HCT116 (cell line): ENCODE results near the gene CCDC192. TPM values are rescaled to one million over a fixed set of nuclear protein-coding genes. Genes with fewer than 3 reads are reported as not detected.
A peak's percentile ranks its signal among the peaks of the same experiment; 100 is the strongest.

Experiments used
- ATAC-seq: fragments of 200-7000 bp; cut with Tn5 transposase; 2 replicates; pipeline ENCODE4 v1.9.1; 2020; ENCODE audit warnings: mild to moderate bottlenecking, moderate library complexity
- BruUV-seq: library from RNA; stranded (reverse); fragments of 400-500 nt; replicated peaks from 2 replicates; lab custom pipeline; 2021; lab: Mats Ljungman, UMichigan
- CTCF ChIA-PET: fragments of 300-600 bp; sonication (Branson Sonifier 250); formaldehyde crosslinking; loops from one replicate; lab custom pipeline; 2021; ENCODE audit warnings: antibody characterized with exemption; lab: Charles Lee
- POLR2A ChIA-PET: fragments of 300-600, 350-600 bp; sonication (Branson Sonifier 250); formaldehyde crosslinking; loops from one replicate; lab custom pipeline; 2021; ENCODE audit warnings: antibody characterized with exemption; lab: Charles Lee
- RAD21 ChIA-PET, 2 experiments: fragments of 300-600 bp; sonication (Branson Sonifier 250); formaldehyde crosslinking; loops; one replicate each; lab custom pipeline; 2023; ENCODE audit warnings: low total read pairs in 2 of 2; ENCODE audit not compliant: uncharacterized antibody in 2 of 2, unreplicated experiment in 2 of 2, low non-redundant PET in 1 of 2; lab: Charles Lee
- DNase-seq: peaks from one replicate; pipeline ENCODE4 v3.0.0-alpha.2; 2010; ENCODE audit warnings: low read depth, low spot score
- H2AFZ ChIP-seq: fragments of 200-600 bp; shearing (Covaris generic), sonication (generic); 2 replicates; pipeline ENCODE4 v1.6.1; 2017; ENCODE audit warnings: low read depth, mixed run types, mixed read lengths, antibody characterized with exemption, low read length; ENCODE audit not compliant: poor library complexity, severe bottlenecking
- H3K27ac ChIP-seq: 2 replicates; pipeline ENCODE4 v1.5.1; 2012; ENCODE audit warnings: low read depth, low read length
- H3K27me3 ChIP-seq: fragments of 200-600 bp; sonication (generic); 2 replicates; pipeline ENCODE4 v1.6.1; 2016; ENCODE audit warnings: mixed run types, low read length, mixed read lengths; ENCODE audit not compliant: insufficient read depth
- H3K36me3 ChIP-seq, 2 experiments: fragments of 200-500 bp in 1 of 2; fragments of 200-600 bp in 1 of 2; sonication (Bioruptor generic) in 1 of 2; sonication (generic) in 1 of 2; 2 replicates each; pipeline versions ENCODE4 v1.5.1 to v1.6.1; 2014 to 2016; ENCODE audit warnings: low read length in 2 of 2, inconsistent platforms in 1 of 2, mixed read lengths in 1 of 2, mixed run types in 1 of 2; ENCODE audit not compliant: insufficient read depth in 2 of 2, control insufficient read depth in 1 of 2
- H3K4me1 ChIP-seq, 2 experiments: fragments of 200-600 bp in 1 of 2; sonication (generic) in 1 of 2; 2 replicates each; pipeline versions ENCODE4 v1.5.1 to v1.6.1; 2012 to 2017; ENCODE audit warnings: low read length in 2 of 2, inconsistent platforms in 1 of 2, mild to moderate bottlenecking in 1 of 2, mixed read lengths in 1 of 2, mixed run types in 1 of 2, moderate library complexity in 1 of 2; ENCODE audit not compliant: insufficient read depth in 2 of 2, control insufficient read depth in 1 of 2
- H3K4me2 ChIP-seq: fragments of 200-600 bp; sonication (generic); 2 replicates; pipeline ENCODE4 v1.6.1; 2017; ENCODE audit warnings: mixed run types, low read length, mixed read lengths
- H3K4me3 ChIP-seq, 2 experiments: fragments of 200-600 bp in 1 of 2; sonication (generic) in 1 of 2; replicated peaks in 1 of 2; 2 replicates each; pipeline ENCODE4 v1.5.1; 2011 to 2016; ENCODE audit warnings: low read length in 2 of 2, control low read depth in 1 of 2, low read depth in 1 of 2, mild to moderate bottlenecking in 1 of 2, mixed read lengths in 1 of 2, mixed run types in 1 of 2
- H3K79me2 ChIP-seq: fragments of 200-600 bp; sonication (generic); 2 replicates; pipeline ENCODE4 v1.6.1; 2017; ENCODE audit warnings: mild to moderate bottlenecking, mixed run types, low read length, moderate library complexity, mixed read lengths; ENCODE audit not compliant: insufficient read depth
- H3K9ac ChIP-seq: fragments of 200-600 bp; sonication (generic); 2 replicates; pipeline ENCODE4 v1.6.1; 2016; ENCODE audit warnings: low read length, mixed read lengths
- H3K9me2 ChIP-seq: fragments of 200-600 bp; sonication (generic), shearing (Covaris generic); 2 replicates; pipeline ENCODE4 v1.6.1; 2017; ENCODE audit warnings: mixed run types, mild to moderate bottlenecking, moderate library complexity; ENCODE audit not compliant: insufficient read depth
- H3K9me3 ChIP-seq, 2 experiments: fragments of 200-500 bp in 1 of 2; fragments of 200-600 bp in 1 of 2; sonication (Bioruptor generic) in 1 of 2; sonication (generic) in 1 of 2; 2 replicates each; pipeline ENCODE4 v1.6.1; 2014 to 2017; ENCODE audit warnings: low read length in 2 of 2, mixed read lengths in 2 of 2, inconsistent platforms in 1 of 2, low read depth in 1 of 2, mild to moderate bottlenecking in 1 of 2, mixed run types in 1 of 2, moderate library complexity in 1 of 2; ENCODE audit not compliant: control insufficient read depth in 1 of 2, insufficient read depth in 1 of 2
- H4K20me1 ChIP-seq: fragments of 200-600 bp; sonication (generic), shearing (Covaris generic); 2 replicates; pipeline ENCODE4 v1.6.1; 2017; ENCODE audit warnings: mixed run types, mild to moderate bottlenecking, moderate library complexity; ENCODE audit not compliant: insufficient read depth
- CBX3 ChIP-seq: IDR thresholded peaks from 2 replicates; pipeline ENCODE4 v1.6.1; 2012; ENCODE audit warnings: low read depth
- CEBPB ChIP-seq: IDR thresholded peaks from 2 replicates; pipeline ENCODE4 v1.6.1; 2012; ENCODE audit warnings: low read depth
- CTCF ChIP-seq, 3 experiments: fragments of 200-600 bp in 1 of 3; sonication (generic) in 1 of 3; IDR thresholded peaks in 2 of 3; conservative IDR thresholded peaks in 1 of 3; 2 replicates each; pipeline ENCODE4 v1.5.1; 2012 to 2017; ENCODE audit warnings: low read depth in 2 of 3, low read length in 2 of 3, antibody characterized with exemption in 1 of 3, borderline replicate concordance in 1 of 3, control low read depth in 1 of 3, mild to moderate bottlenecking in 1 of 3, mixed read lengths in 1 of 3, mixed run types in 1 of 3, moderate library complexity in 1 of 3; ENCODE audit not compliant: insufficient read depth in 1 of 3
- EGR1 ChIP-seq: IDR thresholded peaks from 2 replicates; pipeline ENCODE4 v1.6.1; 2012; ENCODE audit warnings: low read depth
- ELF1 ChIP-seq: IDR thresholded peaks from 2 replicates; pipeline ENCODE4 v1.6.1; 2012; ENCODE audit warnings: low read depth, borderline replicate concordance
- EZH2phosphoT487 ChIP-seq: fragments of 200-600 bp; IDR thresholded peaks from 2 replicates; pipeline ENCODE4 v1.6.1; 2018; ENCODE audit warnings: antibody characterized with exemption, borderline replicate concordance
- FOSL1 ChIP-seq: IDR thresholded peaks from 2 replicates; pipeline ENCODE4 v1.6.1; 2012; ENCODE audit warnings: low read depth
- JUND ChIP-seq: IDR thresholded peaks from 2 replicates; pipeline ENCODE4 v1.6.1; 2012
- MAX ChIP-seq: IDR thresholded peaks from 2 replicates; pipeline ENCODE4 v1.6.1; 2012
- POLR2A ChIP-seq: IDR thresholded peaks from 2 replicates; pipeline ENCODE4 v1.7.0; 2011; ENCODE audit warnings: borderline replicate concordance; ENCODE audit not compliant: insufficient read depth, insufficient read length; ENCODE audit errors: extremely low read depth
- POLR2AphosphoS5 ChIP-seq: IDR thresholded peaks from 2 replicates; pipeline ENCODE4 v1.6.1; 2011; ENCODE audit warnings: mild to moderate bottlenecking, low read depth, low read length, moderate library complexity
- RAD21 ChIP-seq: IDR thresholded peaks from 2 replicates; pipeline ENCODE4 v1.6.1; 2012; ENCODE audit warnings: low read depth, mild to moderate bottlenecking
- REST ChIP-seq: IDR thresholded peaks from 2 replicates; pipeline ENCODE4 v1.6.1; 2012; ENCODE audit warnings: low read depth
- SP1 ChIP-seq: IDR thresholded peaks from 2 replicates; pipeline ENCODE4 v1.6.1; 2012; ENCODE audit warnings: low read depth
- TCF7L2 ChIP-seq: IDR thresholded peaks from 2 replicates; pipeline ENCODE4 v1.7.0; 2011; ENCODE audit warnings: borderline replicate concordance, inconsistent platforms; ENCODE audit not compliant: insufficient read depth, insufficient read length; ENCODE audit errors: extremely low read depth
- YY1 ChIP-seq: IDR thresholded peaks from 2 replicates; pipeline ENCODE4 v1.6.1; 2011; ENCODE audit warnings: low read length, low read depth, moderate library complexity, mild to moderate bottlenecking; ENCODE audit not compliant: insufficient replicate concordance; ENCODE audit errors: extremely low read depth
- ZBTB33 ChIP-seq: IDR thresholded peaks from 2 replicates; pipeline ENCODE4 v1.6.1; 2011; ENCODE audit warnings: mild to moderate bottlenecking, low read length, moderate library complexity; ENCODE audit not compliant: insufficient replicate concordance; ENCODE audit errors: extremely low read depth
- ZNF274 ChIP-seq: fragments of 200-500 bp; sonication (Bioruptor generic); IDR thresholded peaks from 2 replicates; pipeline ENCODE4 v1.6.1; 2014; ENCODE audit warnings: mild to moderate bottlenecking, low read depth, low read length, inconsistent platforms
- intact Hi-C: fragments of 100-400 bp; cut with micrococcal nuclease; formaldehyde crosslinking; loops from 2 replicates; pipeline ENCODE4 v1.10.0; 2022
- total RNA-seq: library from RNA; stranded (reverse); gene quantifications from one replicate; pipeline ENCODE4 v1.2.1, GENCODE V29; 2021; ENCODE audit not compliant: unreplicated experiment

CCDC192 gene
- total RNA-seq, 1 experiment from 2014 or later: not detected

GRCh38 chr5:127705120-127705892 lies 2.1 kb downstream of the CCDC192 start:
- no peaks in the 10 kb centered on the region for H3K9me3 ChIP-seq
- H3K9ac ChIP-seq: no peak overlapping the region
- BruUV-seq: no TSS peak
- no peak for ATAC-seq
- H3K27me3 ChIP-seq: no peaks in the 10 kb centered on the region
- TF ChIP-seq MAX (no peak), ELF1 (no peak), EZH2phosphoT487 (no peak), RAD21 (no peak), POLR2AphosphoS5 (no peak), SP1 (no peak), REST (no peak), CTCF (IDR thresholded peaks at IDR 0.05 in 2 of 3, conservative IDR thresholded peaks at IDR 0.05 in 1 of 3; ENCODE audit: borderline replicate concordance in 1 of 3, insufficient read depth in 1 of 3, low read depth in 2 of 3, low read length in 2 of 3) (no peak), ZNF274 (no peak), TCF7L2 (no peak), CBX3 (no peak), JUND (no peak), CEBPB (no peak), POLR2A (no peak), YY1 (no peak), EGR1 (no peak), ZBTB33 (no peak), FOSL1 (no peak)
- H4K20me1 ChIP-seq: no peaks in the 10 kb centered on the region
- DNase-seq: peak; percentile 10
- ChIA-PET POLR2A (no interaction called here), RAD21 (no interaction called here), CTCF (no interaction called here)
- H3K9me2 ChIP-seq: no peaks in the 10 kb centered on the region
- H2AFZ ChIP-seq: no peak overlapping the region
- H3K4me1 ChIP-seq: peaks cover 4 to 8% of the 10 kb centered on the region in 2 experiments; a peak in 3 of 4 replicates
- H3K79me2 ChIP-seq: no peaks in the 10 kb centered on the region
- H3K36me3 ChIP-seq: no peaks in the 10 kb centered on the region
- intact Hi-C loops: no loop called here
- H3K27ac ChIP-seq: no peak overlapping the region
- peak overlapping the region; percentile 24; the same call in 1 of the 2 replicates for H3K4me2 ChIP-seq
- H3K4me3 ChIP-seq: no peak overlapping the region
